22Rv1 (cell line): ENCODE data around the gene NT5C.

Experiments
- CTCF ChIP-seq: fragments of 450-650 bp; IDR thresholded peaks from 2 replicates; pipeline ENCODE4 v1.5.1; 2017; ENCODE audit warnings: mild to moderate bottlenecking
- ZFX ChIP-seq: fragments of 450-650 bp; IDR thresholded peaks from 2 replicates; pipeline ENCODE4 v1.6.1; 2017; ENCODE audit warnings: antibody characterized with exemption, borderline replicate concordance

GRCh38 chr17:75146592-75146991, 15.1 kb upstream of the NT5C start:
- no peak for TF ChIP-seq CTCF
- no peak for TF ChIP-seq ZFX
